ENCODE measurements around the gene STARD3. TPM values are rescaled to one million over a fixed set of nuclear protein-coding genes. Genes with fewer than 3 reads are reported as not detected.

Gene STARD3
- total and polyA plus RNA-seq, 9 of the 15 experiments (the other 6 are each of a cell fraction or from before 2014, with no cell fraction given) = 0.63 to 87.0 (median 46.0) TPM

DNA sequence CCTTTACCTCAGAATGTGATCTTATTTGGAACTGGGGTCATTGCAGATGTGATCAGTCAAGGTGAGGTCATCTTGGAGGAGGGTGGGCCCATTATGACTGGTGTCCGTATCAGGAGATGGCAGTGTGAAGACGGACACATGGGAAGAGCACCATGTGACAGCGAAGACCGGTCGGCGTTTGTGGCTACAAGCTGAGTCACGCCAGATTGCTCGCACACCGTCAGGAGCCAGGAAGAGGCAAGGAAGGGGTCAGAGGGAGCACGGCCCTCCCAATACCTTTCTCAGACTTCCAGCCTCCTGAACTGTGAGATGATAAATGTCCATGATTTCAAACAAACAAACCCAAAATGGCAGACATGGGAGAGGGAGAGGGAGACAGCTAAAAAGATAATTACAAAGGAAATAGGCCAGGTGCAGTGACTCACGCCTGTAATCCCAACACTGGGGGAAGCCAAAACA is 13.2 kb downstream of the STARD3 start (continued):
- TF ChIP-seq NR3C1 (CRISPR knock-in tag; IDR thresholded peaks at IDR 0.05) = no peak
- TF ChIP-seq, protein P1, sequence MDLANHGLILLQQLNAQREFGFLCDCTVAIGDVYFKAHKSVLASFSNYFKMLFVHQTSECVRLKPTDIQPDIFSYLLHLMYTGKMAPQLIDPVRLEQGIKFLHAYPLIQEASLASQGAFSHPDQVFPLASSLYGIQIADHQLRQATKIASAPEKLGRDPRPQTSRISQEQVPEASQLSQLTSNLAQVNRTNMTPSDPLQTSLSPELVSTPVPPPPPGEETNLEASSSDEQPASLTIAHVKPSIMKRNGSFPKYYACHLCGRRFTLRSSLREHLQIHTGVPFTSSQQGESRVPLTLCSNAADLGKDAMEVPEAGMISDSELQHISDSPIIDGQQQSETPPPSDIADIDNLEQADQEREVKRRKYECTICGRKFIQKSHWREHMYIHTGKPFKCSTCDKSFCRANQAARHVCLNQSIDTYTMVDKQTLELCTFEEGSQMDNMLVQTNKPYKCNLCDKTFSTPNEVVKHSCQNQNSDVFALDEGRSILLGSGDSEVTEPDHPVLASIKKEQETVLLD (IDR thresholded peaks at IDR 0.05) = peak; percentile 81
- peak; percentile 83 for TF ChIP-seq MTA1 (IDR thresholded peaks at IDR 0.05; ENCODE audit: borderline replicate concordance)
- TF ChIP-seq ZKSCAN8 (CRISPR knock-in tag; IDR thresholded peaks at IDR 0.05) = 0 out of 2 replicates have a peak, but pooled peaks have one; percentile 32
- TF ChIP-seq, protein P2, sequence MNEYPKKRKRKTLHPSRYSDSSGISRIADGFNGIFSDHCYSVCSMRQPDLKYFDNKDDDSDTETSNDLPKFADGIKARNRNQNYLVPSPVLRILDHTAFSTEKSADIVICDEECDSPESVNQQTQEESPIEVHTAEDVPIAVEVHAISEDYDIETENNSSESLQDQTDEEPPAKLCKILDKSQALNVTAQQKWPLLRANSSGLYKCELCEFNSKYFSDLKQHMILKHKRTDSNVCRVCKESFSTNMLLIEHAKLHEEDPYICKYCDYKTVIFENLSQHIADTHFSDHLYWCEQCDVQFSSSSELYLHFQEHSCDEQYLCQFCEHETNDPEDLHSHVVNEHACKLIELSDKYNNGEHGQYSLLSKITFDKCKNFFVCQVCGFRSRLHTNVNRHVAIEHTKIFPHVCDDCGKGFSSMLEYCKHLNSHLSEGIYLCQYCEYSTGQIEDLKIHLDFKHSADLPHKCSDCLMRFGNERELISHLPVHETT (CRISPR knock-in tag; conservative IDR thresholded peaks at IDR 0.05 in 1 of 2, IDR thresholded peaks at IDR 0.05 in 1 of 2) = peak in 1 of 2 experiments; percentile 59; a peak in 2 of 4 replicates
- peak in 1 of 2 experiments; percentile 92; a peak in 2 of 4 replicates for TF ChIP-seq HDAC1 (IDR thresholded peaks at IDR 0.05)
- peak; percentile 72 for TF ChIP-seq REST (IDR thresholded peaks at IDR 0.05; ENCODE audit: borderline replicate concordance)
- TF ChIP-seq REST (CRISPR knock-in tag; IDR thresholded peaks at IDR 0.05; ENCODE audit: low read depth) = no peak
- no peak for TF ChIP-seq ZBTB49 (CRISPR knock-in tag; IDR thresholded peaks at IDR 0.05; ENCODE audit: borderline replicate concordance)
- TF ChIP-seq MECOM (CRISPR knock-in tag; IDR thresholded peaks at IDR 0.05) = peak; percentile 76; the same call in 1 of the 2 replicates
- TF ChIP-seq ZSCAN32 (CRISPR knock-in tag; IDR thresholded peaks at IDR 0.05) = 0 out of 2 replicates have a peak, but pooled peaks have one; percentile 13
- TF ChIP-seq ZNF134 (CRISPR knock-in tag; conservative IDR thresholded peaks at IDR 0.05) = peak; percentile 62
- peak; percentile 80 for TF ChIP-seq CBFA2T2 (conservative IDR thresholded peaks at IDR 0.05)
- peak; percentile 91 for TF ChIP-seq ZNF583 (CRISPR knock-in tag; IDR thresholded peaks at IDR 0.05)
- peak; percentile 89 to 91 for TF ChIP-seq FOXK2 (conservative IDR thresholded peaks at IDR 0.05 in 1 of 2, IDR thresholded peaks at IDR 0.05 in 1 of 2; ENCODE audit: low read depth in 2 of 2)
- TF ChIP-seq BCOR (IDR thresholded peaks at IDR 0.05) = 0 out of 2 replicates have a peak, but pooled peaks have one; percentile 6
